ENCODE results near the gene ABHD15.

ABHD15 gene

GRCh38 chr17:29584452-29585079 is 17.7 kb upstream of the ABHD15 start:
- no peak for TF ChIP-seq CTCF (IDR thresholded peaks at IDR 0.05)
- H3K4me3 ChIP-seq, result peak overlapping the region; percentile 55
- peak overlapping the region in 1 of 2 donors; percentile 82 for H3K27ac ChIP-seq
- DNase-seq (ENCODE audit: low spot score), result no peak

- H3K27ac ChIP-seq, result peak overlapping the region in 1 of 2 donors; percentile 82
- TF ChIP-seq CTCF (IDR thresholded peaks at IDR 0.05), result no peak
- no peak for DNase-seq (ENCODE audit: low spot score)
- H3K4me3 ChIP-seq, result peak overlapping the region; percentile 3
Observed at GRCh38 chr17:29583324-29584248, 16.7 kb upstream of the ABHD15 start.

GRCh38 chr17:29582772-29583171 is 15.9 kb upstream of the ABHD15 start:
- DNase-seq (ENCODE audit: low spot score), result no peak
- Histone ChIP-seq H3K27ac (no peak overlapping the region), H3K4me3 (no peak overlapping the region)
- TF ChIP-seq CTCF (IDR thresholded peaks at IDR 0.05), result no peak

GRCh38 chr17:29582254-29582765 is 15.5 kb upstream of the ABHD15 start:
- Histone ChIP-seq H3K4me3 (no peak overlapping the region), H3K27ac (no peak overlapping the region)
- no peak for TF ChIP-seq CTCF (IDR thresholded peaks at IDR 0.05)
- DNase-seq (ENCODE audit: low spot score), result no peak

- no peak for DNase-seq (ENCODE audit: low spot score)
- H3K4me3 ChIP-seq, result no peak overlapping the region
- H3K27ac ChIP-seq, result no peak overlapping the region
- TF ChIP-seq CTCF (IDR thresholded peaks at IDR 0.05), result no peak
Observed at GRCh38 chr17:29581583-29582253, 14.9 kb upstream of the ABHD15 start.

- Histone ChIP-seq H3K27ac (no peak overlapping the region), H3K4me3 (no peak overlapping the region)
- no peak for DNase-seq (ENCODE audit: low spot score)
- TF ChIP-seq CTCF (IDR thresholded peaks at IDR 0.05), result peak; percentile 60
Observed at GRCh38 chr17:29579866-29580771, 13.3 kb upstream of the ABHD15 start.

Data from coronary artery (tissue), 2 donors.